ENCODE results near the gene TANC2.

Gene TANC2

DNA sequence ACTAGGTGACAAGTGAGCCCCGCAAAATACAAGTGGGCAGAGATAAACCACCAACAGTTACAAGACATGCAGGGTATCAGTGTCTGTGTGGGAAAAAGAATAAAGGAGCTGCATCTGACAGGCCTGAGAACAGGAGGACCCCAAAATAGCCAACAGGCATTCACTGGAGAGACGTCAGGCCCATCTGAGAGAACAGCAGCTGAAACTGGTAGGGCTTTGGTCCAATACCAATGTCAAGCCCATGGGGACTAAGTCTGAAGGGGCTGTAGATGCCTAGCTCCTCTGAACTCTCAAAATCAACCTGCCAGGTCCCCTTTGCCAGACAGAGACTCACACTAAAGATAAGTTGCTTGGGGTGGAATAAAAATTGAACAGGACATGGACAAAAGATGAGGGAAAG lies 30.5 kb upstream of the TANC2 start:
- DNase-seq (ENCODE audit: low read depth in 2 of 2) = no peak
- no peak overlapping the region for H3K4me3 ChIP-seq (replicated peaks in 1 of 2; ENCODE audit: low read depth in 2 of 2, low read length in 2 of 2)
- TF ChIP-seq, protein P1, sequence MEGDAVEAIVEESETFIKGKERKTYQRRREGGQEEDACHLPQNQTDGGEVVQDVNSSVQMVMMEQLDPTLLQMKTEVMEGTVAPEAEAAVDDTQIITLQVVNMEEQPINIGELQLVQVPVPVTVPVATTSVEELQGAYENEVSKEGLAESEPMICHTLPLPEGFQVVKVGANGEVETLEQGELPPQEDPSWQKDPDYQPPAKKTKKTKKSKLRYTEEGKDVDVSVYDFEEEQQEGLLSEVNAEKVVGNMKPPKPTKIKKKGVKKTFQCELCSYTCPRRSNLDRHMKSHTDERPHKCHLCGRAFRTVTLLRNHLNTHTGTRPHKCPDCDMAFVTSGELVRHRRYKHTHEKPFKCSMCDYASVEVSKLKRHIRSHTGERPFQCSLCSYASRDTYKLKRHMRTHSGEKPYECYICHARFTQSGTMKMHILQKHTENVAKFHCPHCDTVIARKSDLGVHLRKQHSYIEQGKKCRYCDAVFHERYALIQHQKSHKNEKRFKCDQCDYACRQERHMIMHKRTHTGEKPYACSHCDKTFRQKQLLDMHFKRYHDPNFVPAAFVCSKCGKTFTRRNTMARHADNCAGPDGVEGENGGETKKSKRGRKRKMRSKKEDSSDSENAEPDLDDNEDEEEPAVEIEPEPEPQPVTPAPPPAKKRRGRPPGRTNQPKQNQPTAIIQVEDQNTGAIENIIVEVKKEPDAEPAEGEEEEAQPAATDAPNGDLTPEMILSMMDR (IDR thresholded peaks at IDR 0.05; ENCODE audit: low read depth, low read length) = no peak

DNA sequence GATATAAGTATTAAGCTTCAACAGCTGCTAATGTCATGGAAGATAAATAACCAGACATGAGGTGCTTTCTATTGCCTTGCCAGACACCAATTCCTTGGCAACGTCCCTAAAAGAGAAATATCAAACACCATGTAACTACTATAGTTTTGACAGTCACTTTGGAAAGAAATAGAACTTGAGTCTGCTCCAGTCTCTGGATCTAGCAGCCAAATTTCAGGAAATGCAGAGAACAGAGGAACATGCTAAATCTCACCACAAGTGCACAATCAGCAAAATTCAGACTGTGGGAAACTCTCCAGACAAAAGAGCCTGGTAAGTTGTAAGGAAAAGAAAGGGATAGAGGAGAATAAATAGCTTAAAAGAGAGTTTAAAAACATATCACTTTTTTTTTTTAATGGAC lies 28.4 kb upstream of the TANC2 start:
- TF ChIP-seq, protein P1 (IDR thresholded peaks at IDR 0.05; ENCODE audit: low read depth, low read length) = no peak
- no peak overlapping the region for H3K4me3 ChIP-seq (replicated peaks in 1 of 2; ENCODE audit: low read depth in 2 of 2, low read length in 2 of 2)
- DNase-seq (ENCODE audit: low read depth in 2 of 2) = no peak

DNA sequence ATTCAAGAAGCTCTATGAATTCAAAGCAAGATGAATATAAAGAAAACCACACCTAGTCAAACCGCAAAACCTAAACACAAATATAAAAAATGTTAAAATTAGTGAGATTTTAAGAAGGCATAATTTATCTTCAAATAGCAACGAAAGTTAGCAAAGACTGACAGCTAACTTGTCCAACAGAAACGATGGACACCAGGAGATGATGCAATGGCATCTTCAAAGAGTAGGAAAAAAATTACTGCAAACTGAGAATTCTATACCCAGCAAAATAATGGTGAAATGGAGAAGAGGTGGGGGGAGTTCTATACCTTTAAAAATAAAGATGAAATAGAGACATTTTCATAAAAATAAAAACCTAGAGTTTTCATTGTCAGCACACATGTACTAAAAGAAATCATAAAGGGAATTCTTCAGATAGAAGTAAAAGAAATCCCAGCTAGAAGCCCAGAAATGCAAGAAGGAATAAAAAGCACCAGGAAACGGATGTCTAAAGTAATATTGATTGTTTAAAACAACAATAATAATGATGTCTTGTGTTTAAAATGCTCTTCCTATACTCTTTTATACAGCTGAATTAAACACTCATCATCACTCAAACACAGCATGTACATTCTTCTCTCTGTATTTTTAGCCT lies 24.6 kb upstream of the TANC2 start:
- TF ChIP-seq, protein P1 (IDR thresholded peaks at IDR 0.05; ENCODE audit: low read depth, low read length) = no peak
- no peak for DNase-seq (ENCODE audit: low read depth in 2 of 2)
- H3K4me3 ChIP-seq (replicated peaks in 1 of 2; ENCODE audit: low read depth in 2 of 2, low read length in 2 of 2) = no peak overlapping the region

DNA sequence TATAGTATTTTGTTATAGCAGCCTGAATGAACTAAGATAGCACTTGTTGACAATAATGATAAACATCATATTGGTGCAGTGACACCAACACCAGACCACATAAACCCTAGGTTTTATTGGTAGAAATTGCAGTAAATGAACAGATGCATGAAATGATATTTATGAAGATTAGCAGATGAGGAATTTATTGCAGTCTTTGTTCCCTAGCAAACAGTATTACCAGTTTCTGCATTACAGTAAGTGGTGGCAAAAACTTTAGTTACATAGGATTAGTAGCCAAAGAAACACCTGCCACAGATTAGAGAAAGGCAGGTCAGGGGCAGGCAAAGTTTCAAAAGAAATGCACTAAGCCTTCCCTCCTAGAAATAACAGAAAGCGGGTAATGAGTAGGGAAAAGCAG lies 17.7 kb upstream of the TANC2 start:
- H3K4me3 ChIP-seq (replicated peaks in 1 of 2; ENCODE audit: low read depth in 2 of 2, low read length in 2 of 2) = no peak overlapping the region
- TF ChIP-seq, protein P1 (IDR thresholded peaks at IDR 0.05; ENCODE audit: low read depth, low read length) = no peak
- no peak for DNase-seq (ENCODE audit: low read depth in 2 of 2)

DNA sequence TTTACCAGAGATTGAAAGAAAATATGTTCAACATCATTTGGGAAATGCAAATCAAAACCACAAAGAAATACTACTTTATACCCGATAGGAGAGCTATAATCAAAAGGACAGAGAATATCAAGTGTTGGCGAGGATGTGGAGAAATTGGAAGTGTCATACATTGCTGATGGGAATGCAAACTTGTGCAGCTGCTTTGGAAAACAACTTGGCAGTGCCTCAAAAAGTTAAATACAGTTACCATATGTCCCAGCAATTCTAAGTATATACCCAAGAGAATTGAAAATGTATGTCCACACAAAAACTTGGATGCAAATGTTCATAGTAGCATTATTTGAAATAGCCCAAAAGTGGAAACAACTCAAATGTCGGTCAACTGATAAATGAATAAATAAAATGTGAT lies 17.0 kb upstream of the TANC2 start:
- DNase-seq (ENCODE audit: low read depth in 2 of 2) = no peak

DNA sequence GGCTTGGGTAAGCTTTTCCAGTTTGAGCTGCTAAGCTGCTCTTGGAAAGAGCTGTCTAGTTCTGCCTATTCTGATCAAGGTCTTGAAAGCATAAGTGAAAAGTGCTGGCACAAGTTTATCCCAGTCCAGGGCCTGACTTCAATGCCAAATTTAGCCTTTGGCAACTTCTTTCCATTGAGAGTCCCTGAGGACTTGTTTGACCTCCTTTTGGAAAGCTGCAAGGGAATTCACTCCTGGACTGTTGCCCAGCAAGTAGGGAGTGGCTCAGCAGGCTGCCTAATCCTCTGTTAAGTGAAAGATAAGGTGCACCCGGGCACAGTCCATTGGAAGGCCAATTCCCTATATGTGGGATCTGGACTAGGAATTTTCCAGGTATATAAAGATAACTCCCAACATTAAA lies 16.0 kb upstream of the TANC2 start:
- no peak overlapping the region for H3K4me3 ChIP-seq (replicated peaks in 1 of 2; ENCODE audit: low read depth in 2 of 2, low read length in 2 of 2)
- peak; percentile 87 to 99 for DNase-seq (ENCODE audit: low read depth in 2 of 2)
- TF ChIP-seq, protein P1 (IDR thresholded peaks at IDR 0.05; ENCODE audit: low read depth, low read length) = no peak

More for the DNA sequence above, 17.0 kb upstream of the TANC2 start:
- TF ChIP-seq, protein P1 (IDR thresholded peaks at IDR 0.05; ENCODE audit: low read depth, low read length) = no peak
- no peak overlapping the region for H3K4me3 ChIP-seq (replicated peaks in 1 of 2; ENCODE audit: low read depth in 2 of 2, low read length in 2 of 2)

DNA sequence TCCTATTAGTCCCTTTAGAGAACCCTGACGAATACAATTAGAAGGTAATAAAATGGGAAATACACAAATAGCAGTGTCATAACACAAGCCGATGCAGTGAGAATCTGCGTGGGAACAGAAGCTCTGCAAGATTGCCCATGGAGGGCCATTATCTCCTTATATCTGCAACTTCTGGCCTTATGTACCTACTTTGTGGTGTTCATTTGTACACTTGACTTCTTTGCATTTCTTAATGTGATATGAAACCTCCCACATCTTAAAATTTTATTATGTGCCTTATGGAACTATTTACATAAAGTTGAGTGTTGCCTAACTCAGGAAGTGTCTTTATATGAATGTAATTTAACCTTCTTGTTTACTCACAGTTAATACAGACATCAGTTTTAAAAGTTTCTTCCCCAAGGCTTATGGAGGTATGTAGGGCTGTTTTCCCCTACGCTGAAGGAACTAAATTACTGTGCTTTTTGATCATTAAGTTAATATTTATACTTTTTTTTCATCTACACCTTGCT lies 10.1 kb upstream of the TANC2 start:
- H3K4me3 ChIP-seq (replicated peaks in 1 of 2; ENCODE audit: low read depth in 2 of 2, low read length in 2 of 2) = no peak overlapping the region
- TF ChIP-seq, protein P1 (IDR thresholded peaks at IDR 0.05; ENCODE audit: low read depth, low read length) = no peak
- no peak for DNase-seq (ENCODE audit: low read depth in 2 of 2)
